HepG2 (cell line): ENCODE data around the gene ST7L. TPM values are rescaled to one million over a fixed set of nuclear protein-coding genes. Genes with fewer than 3 reads are reported as not detected.

Source experiments
- FOXA3 ChIP-seq: IDR thresholded peaks from 2 replicates; pipeline ENCODE4 v1.6.1; 2016; ENCODE audit warnings: missing genetic modification reagents, missing compliant biosample characterization
- HOXA5 ChIP-seq: sonication (generic); formaldehyde crosslinking; IDR thresholded peaks from 2 replicates; pipeline ENCODE4 v1.4.0; 2020; ENCODE audit warnings: missing genetic modification reagents
- NFRKB ChIP-seq: fragments of 450-650 bp; IDR thresholded peaks from 2 replicates; pipeline ENCODE4 v1.6.1; 2017
- REST ChIP-seq, 2 experiments: IDR thresholded peaks; 2 replicates each; pipeline ENCODE4 v1.6.1; 2011 to 2012; ENCODE audit warnings: low read length in 2 of 2, borderline replicate concordance in 1 of 2, low read depth in 1 of 2, mild to moderate bottlenecking in 1 of 2, moderate library complexity in 1 of 2
- TCF12 ChIP-seq, 2 experiments: fragments of 450-650 bp in 1 of 2; sonication (generic) in 1 of 2; formaldehyde crosslinking in 1 of 2; IDR thresholded peaks; 2 replicates each; pipeline versions ENCODE4 v1.6.1 to v1.8.0; 2017 to 2022; ENCODE audit warnings: antibody characterized with exemption in 1 of 2, mild to moderate bottlenecking in 1 of 2, missing genetic modification reagents in 1 of 2, moderate library complexity in 1 of 2
- TERF1 ChIP-seq: sonication (generic); formaldehyde crosslinking; IDR thresholded peaks from 2 replicates; pipeline ENCODE4 v1.8.0; 2022; ENCODE audit warnings: mild to moderate bottlenecking, missing genetic modification reagents, moderate library complexity
- ZBTB25 ChIP-seq: IDR thresholded peaks from 2 replicates; pipeline ENCODE4 v1.6.1; 2018; ENCODE audit warnings: missing genetic modification reagents
- ZBTB42 ChIP-seq: sonication (generic); formaldehyde crosslinking; IDR thresholded peaks from 2 replicates; pipeline ENCODE4 v1.5.0; 2020; ENCODE audit warnings: mild to moderate bottlenecking, missing genetic modification reagents
- ZBTB7B ChIP-seq: sonication (generic); formaldehyde crosslinking; IDR thresholded peaks from 2 replicates; pipeline ENCODE4 v1.4.0; 2020; ENCODE audit warnings: missing genetic modification reagents
- ZNF251 ChIP-seq: sonication (generic); formaldehyde crosslinking; IDR thresholded peaks from 2 replicates; pipeline ENCODE4 v1.9.0; 2021; ENCODE audit warnings: mild to moderate bottlenecking, missing genetic modification reagents
- ZNF3 ChIP-seq: IDR thresholded peaks from 2 replicates; pipeline ENCODE4 v1.7.0; 2017; ENCODE audit warnings: inconsistent platforms
- ZNF329 ChIP-seq: sonication (generic); formaldehyde crosslinking; IDR thresholded peaks from 2 replicates; pipeline ENCODE4 v1.9.0; 2021; ENCODE audit warnings: low read depth, mild to moderate bottlenecking, missing genetic modification reagents
- ZNF543 ChIP-seq: sonication (generic); formaldehyde crosslinking; IDR thresholded peaks from 2 replicates; pipeline ENCODE4 v1.4.0; 2020; ENCODE audit warnings: mild to moderate bottlenecking, missing genetic modification reagents
- ZNF609 ChIP-seq: sonication (generic); formaldehyde crosslinking; IDR thresholded peaks from 2 replicates; pipeline ENCODE4 v1.4.0; 2020; ENCODE audit warnings: mild to moderate bottlenecking, missing genetic modification reagents, borderline replicate concordance
- ZNF660 ChIP-seq: sonication (generic); formaldehyde crosslinking; IDR thresholded peaks from 2 replicates; pipeline ENCODE4 v1.5.1; 2020; ENCODE audit warnings: mild to moderate bottlenecking, low read depth, missing genetic modification reagents, borderline replicate concordance
- ZNF773 ChIP-seq: sonication (generic); formaldehyde crosslinking; IDR thresholded peaks from 2 replicates; pipeline ENCODE4 v1.4.0; 2020; ENCODE audit warnings: missing genetic modification reagents, borderline replicate concordance
- ZNF879 ChIP-seq: sonication (generic); formaldehyde crosslinking; IDR thresholded peaks from 2 replicates; pipeline ENCODE4 v1.8.1; 2023; ENCODE audit warnings: missing genetic modification reagents
- polyA plus RNA-seq, 8 experiments: library from polyadenylated mRNA; depleted of rRNA in 3 of 8; stranded (reverse) in 7 of 8; unstranded in 1 of 8; fragments of >200 nt; fragmentation: Illumina TruSeq in 4 of 8; extraction: Trizol in 4 of 8; gene quantifications; 2 replicates each; pipeline versions ENCODE4 v1.2.1 to v1.2.3, GENCODE V29; 2011 to 2016; ENCODE audit warnings: low read depth in 4 of 8, missing spikeins in 1 of 8, mixed read lengths in 1 of 8; ENCODE audit not compliant: insufficient read depth in 1 of 8
- total RNA-seq, 5 experiments: library from RNA; depleted of rRNA; stranded (reverse); fragments of >200 nt; fragmentation: Illumina TruSeq; extraction: Trizol; gene quantifications; 2 replicates each; pipeline ENCODE4 v1.2.3, GENCODE V29; 2016; ENCODE audit warnings: low read depth in 1 of 5

ST7L gene
- total and polyA plus RNA-seq, 2 of the 13 experiments (the other 11 are each of a cell fraction or from before 2014, with no cell fraction given), result 8.6 to 19.9 TPM

GRCh38 chr1:112618721-112619517 is at the start of gene ST7L (continued):
- TF ChIP-seq ZNF879 (CRISPR knock-in tag), result no peak
- TF ChIP-seq ZNF543 (CRISPR knock-in tag), result peak; percentile 71
- no peak for TF ChIP-seq ZBTB7B
- peak; percentile 31; the same call in 1 of the 2 replicates for TF ChIP-seq ZBTB42 (CRISPR knock-in tag)
- no peak for TF ChIP-seq ZBTB25 (CRISPR knock-in tag)
- no peak for TF ChIP-seq ZNF251 (CRISPR knock-in tag)
- no peak for TF ChIP-seq TCF12 (IDR thresholded peaks at IDR 0.05)
- 0 out of 2 replicates have a peak, but pooled peaks have one; percentile 16 for TF ChIP-seq TCF12 (CRISPR knock-in tag; IDR thresholded peaks at IDR 0.05)
- TF ChIP-seq ZNF660, result no peak
- 0 out of 2 replicates have a peak, but pooled peaks have one; percentile 12 for TF ChIP-seq FOXA3
- TF ChIP-seq REST (IDR thresholded peaks at IDR 0.05; ENCODE audit: borderline replicate concordance in 1 of 2, low read depth in 1 of 2, low read length in 2 of 2), result no peak; a peak in 1 of 4 replicates
- no peak for TF ChIP-seq ZNF3 (CRISPR knock-in tag)
- TF ChIP-seq ZNF609 (CRISPR knock-in tag), result no peak
- TF ChIP-seq HOXA5 (CRISPR knock-in tag), result no peak
- TF ChIP-seq NFRKB, result 0 out of 2 replicates have a peak, but pooled peaks have one; percentile 55
- TF ChIP-seq ZNF773 (CRISPR knock-in tag), result no peak
- no peak for TF ChIP-seq TERF1
- no peak for TF ChIP-seq ZNF329
